ENCODE measurements around the gene MRPL43.

GRCh38 chr10:101028446-101029337, 41.4 kb upstream of the MRPL43 start:
- TF ChIP-seq CTCF (conservative IDR thresholded peaks at IDR 0.05; ENCODE audit: low read length), result no peak
- TF ChIP-seq EZH2phosphoT487 (IDR thresholded peaks at IDR 0.05; ENCODE audit: borderline replicate concordance), result no peak
